ENCODE measurements around the gene RPS25.
"Not testable (repeated sequence)": the region's sequence is repeated elsewhere in the genome, so short reads cannot be mapped to it uniquely, and the experiment has no call there.

Gene RPS25

DNA sequence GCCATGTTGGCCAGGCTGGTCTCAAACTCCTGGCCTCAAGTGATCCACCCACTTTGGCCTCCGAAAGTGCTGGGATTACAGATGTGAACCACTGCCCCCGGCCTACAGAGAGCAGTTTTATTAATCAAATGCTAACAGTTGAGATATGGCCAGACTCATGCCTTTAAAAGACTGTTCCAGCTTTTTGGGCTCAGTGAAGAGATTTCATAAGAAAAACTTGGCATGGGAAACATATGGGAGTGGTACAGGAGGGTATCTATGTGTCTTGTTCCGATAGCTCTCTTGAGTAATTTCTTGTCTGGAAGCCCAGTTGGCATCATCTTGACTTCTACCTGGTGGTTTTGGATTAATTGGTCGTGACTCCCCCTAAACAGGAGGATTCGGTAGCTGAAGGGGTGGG is 20.7 kb upstream of the RPS25 start:
- no peak overlapping the region for H3K4me3 ChIP-seq (replicated peaks in 1 of 2; ENCODE audit: low read depth in 2 of 2, low read length in 2 of 2)
- TF ChIP-seq, protein P1, sequence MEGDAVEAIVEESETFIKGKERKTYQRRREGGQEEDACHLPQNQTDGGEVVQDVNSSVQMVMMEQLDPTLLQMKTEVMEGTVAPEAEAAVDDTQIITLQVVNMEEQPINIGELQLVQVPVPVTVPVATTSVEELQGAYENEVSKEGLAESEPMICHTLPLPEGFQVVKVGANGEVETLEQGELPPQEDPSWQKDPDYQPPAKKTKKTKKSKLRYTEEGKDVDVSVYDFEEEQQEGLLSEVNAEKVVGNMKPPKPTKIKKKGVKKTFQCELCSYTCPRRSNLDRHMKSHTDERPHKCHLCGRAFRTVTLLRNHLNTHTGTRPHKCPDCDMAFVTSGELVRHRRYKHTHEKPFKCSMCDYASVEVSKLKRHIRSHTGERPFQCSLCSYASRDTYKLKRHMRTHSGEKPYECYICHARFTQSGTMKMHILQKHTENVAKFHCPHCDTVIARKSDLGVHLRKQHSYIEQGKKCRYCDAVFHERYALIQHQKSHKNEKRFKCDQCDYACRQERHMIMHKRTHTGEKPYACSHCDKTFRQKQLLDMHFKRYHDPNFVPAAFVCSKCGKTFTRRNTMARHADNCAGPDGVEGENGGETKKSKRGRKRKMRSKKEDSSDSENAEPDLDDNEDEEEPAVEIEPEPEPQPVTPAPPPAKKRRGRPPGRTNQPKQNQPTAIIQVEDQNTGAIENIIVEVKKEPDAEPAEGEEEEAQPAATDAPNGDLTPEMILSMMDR (IDR thresholded peaks at IDR 0.05; ENCODE audit: low read depth, low read length), result no peak
- no peak for DNase-seq (ENCODE audit: low read depth in 2 of 2)

- DNase-seq (ENCODE audit: low read depth in 2 of 2), result no peak
- TF ChIP-seq, protein P1 (IDR thresholded peaks at IDR 0.05; ENCODE audit: low read depth, low read length), result no peak
- H3K4me3 ChIP-seq (replicated peaks in 1 of 2; ENCODE audit: low read depth in 2 of 2, low read length in 2 of 2), result no peak overlapping the region
These were observed 16.7 kb upstream of the RPS25 start for GRCh38 chr11:119034813-119035212.

DNA sequence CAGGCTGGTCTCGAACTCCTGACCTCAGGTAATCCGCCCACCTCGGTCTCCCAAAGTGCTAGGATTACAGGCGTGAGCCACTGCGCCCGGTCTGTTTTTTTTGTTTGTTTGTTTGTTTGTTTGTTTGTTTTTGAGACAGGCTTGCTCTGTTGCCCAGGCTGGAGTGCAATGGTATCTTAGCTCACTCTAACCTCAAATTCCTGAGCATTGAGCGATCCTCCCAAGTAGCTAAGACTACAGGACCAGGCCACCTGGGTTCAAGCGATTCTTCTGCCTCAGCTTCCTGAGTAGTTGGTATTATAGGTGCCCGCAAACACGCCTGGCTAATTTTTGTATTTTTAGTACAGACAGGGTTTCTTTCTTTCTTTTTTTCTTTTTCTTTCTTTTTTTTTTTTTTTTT is 15.3 kb upstream of the RPS25 start:
- DNase-seq (ENCODE audit: low read depth in 2 of 2), result peak in 1 of 2 donors; percentile 22

GRCh38 chr11:119031912-119032280 is 13.8 kb upstream of the RPS25 start:
- no peak for DNase-seq (ENCODE audit: low read depth in 2 of 2)
- TF ChIP-seq, protein P1 (IDR thresholded peaks at IDR 0.05; ENCODE audit: low read depth, low read length), result no peak

More for the DNA sequence above, 15.3 kb upstream of the RPS25 start:
- H3K4me3 ChIP-seq (replicated peaks in 1 of 2; ENCODE audit: low read depth in 2 of 2, low read length in 2 of 2), result not testable (repeated sequence)

GRCh38 chr11:119030329-119031047 is 12.3 kb upstream of the RPS25 start, which contains the start of gene SLC37A4:
TSS of gene SLC37A4 (minus strand) at chr11:119030877.
- TF ChIP-seq, protein P1 (IDR thresholded peaks at IDR 0.05; ENCODE audit: low read depth, low read length), result no peak
- peak; percentile 98 to 99 for DNase-seq (ENCODE audit: low read depth in 2 of 2)
- peak within 1 kb of the TSS; percentile 72 to 90 for H3K4me3 ChIP-seq (replicated peaks in 1 of 2; ENCODE audit: low read depth in 2 of 2, low read length in 2 of 2)

More at GRCh38 chr11:119031912-119032280, 13.8 kb upstream of the RPS25 start:
- H3K4me3 ChIP-seq (replicated peaks in 1 of 2; ENCODE audit: low read depth in 2 of 2, low read length in 2 of 2), result no peak overlapping the region

GRCh38 chr11:119030029-119030328 is 11.8 kb upstream of the RPS25 start:
- no peak for DNase-seq (ENCODE audit: low read depth in 2 of 2)
- peak overlapping the region; percentile 72 to 90 for H3K4me3 ChIP-seq (replicated peaks in 1 of 2; ENCODE audit: low read depth in 2 of 2, low read length in 2 of 2)

GRCh38 chr11:119029340-119030028 is 11.3 kb upstream of the RPS25 start:
- peak overlapping the region; percentile 72 to 90 for H3K4me3 ChIP-seq (replicated peaks in 1 of 2; ENCODE audit: low read depth in 2 of 2, low read length in 2 of 2)
- DNase-seq (ENCODE audit: low read depth in 2 of 2), result no peak
- TF ChIP-seq, protein P1 (IDR thresholded peaks at IDR 0.05; ENCODE audit: low read depth, low read length), result no peak

More at GRCh38 chr11:119030029-119030328, 11.8 kb upstream of the RPS25 start:
- TF ChIP-seq, protein P1 (IDR thresholded peaks at IDR 0.05; ENCODE audit: low read depth, low read length), result no peak
